Hypothalamus (tissue), 51 donors: ENCODE data around the gene OTUD4.

Experiments
- DNase-seq, 51 donors: peaks; one replicate each; lab custom pipeline; 2025; lab: John Stamatoyannopoulos, UW

The OTUD4 gene

DNA sequence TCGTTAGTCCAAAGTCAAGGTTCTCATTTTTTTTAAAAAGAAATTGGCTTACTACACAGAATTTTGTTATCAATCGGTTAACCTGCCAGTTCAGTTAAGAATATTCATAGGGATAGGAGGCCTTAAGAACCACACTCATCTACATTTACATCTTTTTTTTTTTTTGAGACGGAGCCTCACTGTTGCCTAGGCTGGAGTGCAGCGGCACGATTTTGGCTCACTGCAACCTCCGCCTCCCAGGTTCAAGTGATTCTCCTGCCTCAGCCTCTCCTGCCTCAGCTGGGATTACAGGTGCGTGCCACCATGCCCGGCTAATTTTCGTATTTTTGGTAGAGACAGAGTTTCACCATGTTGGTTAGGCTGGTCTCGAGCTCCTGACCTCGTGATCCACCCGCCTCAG is 48.5 kb downstream of the OTUD4 start:
- DNase-seq: no peak

DNA sequence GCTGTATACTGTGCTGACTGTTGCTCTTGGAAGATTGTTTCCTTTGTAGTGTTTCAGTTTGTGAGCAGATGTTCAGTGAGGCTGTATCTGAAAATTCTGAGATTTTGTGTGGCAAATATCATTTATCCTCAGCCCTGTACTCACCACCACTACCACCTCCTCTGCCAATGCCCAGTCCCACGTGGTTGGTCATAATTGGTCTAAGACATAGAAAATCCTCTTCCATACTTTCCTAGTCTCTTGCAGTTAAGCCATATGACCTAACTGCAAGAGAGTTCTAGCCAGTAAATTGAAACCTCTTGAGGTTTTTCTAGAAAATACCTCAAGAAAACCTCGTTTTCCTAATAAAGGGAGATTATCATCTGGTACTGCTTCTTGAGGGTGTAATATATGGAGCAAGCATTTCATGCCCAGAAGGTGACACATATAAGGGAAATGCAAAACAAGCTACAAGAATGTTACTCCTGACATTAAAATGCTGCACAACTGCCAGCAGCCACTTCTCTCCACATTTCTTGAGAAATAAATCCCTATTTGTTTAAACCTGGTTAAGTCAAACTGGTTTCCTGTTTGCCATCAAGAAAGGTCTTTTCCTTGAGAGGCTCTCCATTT is 49.5 kb downstream of the OTUD4 start:
- DNase-seq: no peak

DNA sequence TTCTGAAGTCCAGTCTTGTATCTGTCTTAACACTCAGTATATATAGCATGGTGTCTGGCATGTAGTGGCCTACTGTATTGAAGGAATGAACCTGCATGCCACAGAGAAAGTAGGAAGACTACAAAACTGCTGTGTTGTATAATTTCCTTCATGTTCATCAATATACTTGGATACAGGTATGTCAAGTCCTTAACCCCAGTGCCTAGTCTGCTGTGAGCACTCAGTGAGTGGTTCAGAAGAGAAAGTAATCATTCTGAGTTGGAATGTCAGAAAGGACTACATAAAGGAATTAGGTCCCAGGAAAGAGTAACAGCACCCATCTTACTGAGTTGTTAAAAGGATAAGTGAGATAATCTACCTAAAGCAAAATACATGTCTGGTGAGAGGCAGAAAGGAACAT is 50.3 kb downstream of the OTUD4 start:
- no peak for DNase-seq

DNA sequence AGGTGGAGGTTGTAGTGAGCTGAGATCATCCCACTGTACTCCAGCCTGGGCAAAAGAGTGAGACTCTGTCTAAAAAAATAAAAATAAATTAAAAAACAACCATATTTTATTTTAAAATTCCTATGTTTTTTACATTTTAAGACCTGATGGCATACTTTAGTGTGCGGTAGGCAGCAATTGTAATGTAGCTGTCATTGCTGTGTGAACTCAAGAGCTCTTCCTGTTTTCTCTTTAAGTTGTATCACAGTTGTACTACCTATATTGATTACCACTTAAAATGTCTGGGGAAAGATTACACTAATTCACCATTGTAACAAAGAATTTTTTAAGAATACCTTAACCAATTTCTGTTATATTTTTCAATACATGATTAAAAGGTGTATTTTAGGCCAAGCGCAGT is 55.0 kb downstream of the OTUD4 start:
- no peak for DNase-seq

- DNase-seq: no peak
These were observed 72.3 kb downstream of the OTUD4 start for GRCh38 chr4:145108128-145108527.

- no peak for DNase-seq
These were observed 73.3 kb downstream of the OTUD4 start for GRCh38 chr4:145107126-145107525.

- no peak for DNase-seq
These were observed 76.9 kb downstream of the OTUD4 start for GRCh38 chr4:145103496-145103895.

DNA sequence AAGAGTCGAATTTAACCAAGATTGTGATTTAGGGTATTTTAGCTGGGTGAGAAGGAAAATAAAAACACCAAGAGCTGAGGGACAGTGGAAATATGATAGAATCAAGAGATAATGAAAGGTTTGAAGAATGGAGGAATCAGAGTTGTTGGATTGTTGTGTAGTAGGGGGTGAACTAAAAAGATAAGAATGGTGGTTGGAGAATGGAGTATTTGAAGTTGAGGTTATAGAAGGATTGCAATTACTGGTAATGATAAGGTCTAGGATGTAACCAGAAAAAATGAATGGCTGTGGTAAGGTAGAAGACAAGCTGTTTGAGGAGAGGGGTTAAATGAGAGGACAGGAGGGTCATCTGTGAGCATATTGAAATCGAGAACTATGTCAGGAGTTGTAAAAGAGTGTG is 77.8 kb downstream of the OTUD4 start:
- no peak for DNase-seq

DNA sequence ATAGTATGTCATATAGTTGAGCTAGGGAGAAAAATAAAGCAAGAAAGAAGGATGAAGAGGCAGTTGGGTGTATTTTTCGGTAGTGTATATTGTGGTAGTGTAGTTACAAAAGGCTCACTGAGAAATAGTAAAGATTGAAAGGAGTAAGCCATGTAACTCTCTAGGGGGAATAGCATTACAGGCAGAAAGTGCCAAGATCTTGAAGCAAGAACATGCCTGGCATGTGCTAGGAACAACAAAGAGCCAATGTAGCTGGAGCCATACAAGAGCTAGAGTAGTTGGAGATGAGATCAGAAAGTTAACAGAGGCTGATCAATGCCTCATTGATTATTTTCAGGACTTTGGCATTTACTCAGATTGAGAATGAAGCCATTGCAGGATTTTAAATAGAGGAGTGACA is 79.3 kb downstream of the OTUD4 start:
- no peak for DNase-seq

- no peak for DNase-seq
These were observed 80.7 kb downstream of the OTUD4 start for GRCh38 chr4:145099653-145100052.

- DNase-seq: peak in 21 of 51 donors; percentile 3 to 82 (median 37)
These were observed 81.7 kb downstream of the OTUD4 start for GRCh38 chr4:145098675-145099037.

DNA sequence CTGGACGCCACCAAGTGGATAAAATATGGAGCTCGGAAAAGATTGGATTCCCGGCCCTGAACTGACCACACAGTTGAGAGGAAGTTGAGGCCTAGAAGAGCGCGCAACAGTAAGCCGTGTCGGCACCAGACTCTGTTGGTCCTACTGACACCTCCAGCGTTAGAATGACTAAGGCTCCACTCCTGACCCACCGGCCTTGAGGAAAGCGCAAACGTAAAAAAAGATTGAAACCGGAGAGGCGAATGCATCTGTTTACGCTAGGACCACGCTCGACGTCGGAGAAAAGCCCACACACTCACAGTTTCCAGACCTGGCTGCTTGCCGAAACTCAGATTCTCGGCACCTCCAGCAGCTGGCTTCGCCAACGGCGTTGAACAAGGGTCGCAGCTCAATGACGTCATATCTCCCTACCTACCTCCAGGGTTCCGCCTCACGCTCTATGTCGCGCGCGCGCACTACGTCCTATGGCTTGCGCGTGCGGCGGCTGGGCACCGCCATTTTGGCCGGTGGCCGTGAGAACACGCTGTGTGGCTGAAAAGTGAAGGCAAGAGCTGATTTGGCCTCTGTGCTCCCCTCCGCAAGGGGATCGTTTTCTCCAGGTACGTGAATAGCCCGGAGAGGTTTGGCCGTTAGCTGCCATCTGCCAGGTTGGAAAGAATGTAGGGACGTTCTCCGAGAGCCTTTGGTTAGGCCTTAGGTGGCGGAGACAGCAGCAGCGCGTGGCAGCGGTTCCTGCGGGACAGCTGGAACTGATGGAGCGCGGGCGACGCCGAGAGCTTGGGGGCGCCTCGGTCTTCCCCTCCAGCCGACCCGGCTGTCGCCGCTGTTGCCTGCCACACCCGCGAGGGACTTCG is 82.3 kb downstream of the OTUD4 start, which contains the start of the genes ABCE1 and ANAPC10:
Gene ABCE1, plus strand, starts transcription at position 491 of the 854 bp plus-strand sequence. CDS start 6,102 bp downstream, outside the sequence.
Gene ANAPC10, minus strand, starts transcription at position 376 of the 854 bp plus-strand sequence. CDS start 2,097 bp downstream, outside the sequence.
- DNase-seq: peak; percentile 31 to 94 (median 86)

GRCh38 chr4:145097331-145097820 is 83.0 kb downstream of the OTUD4 start:
- no peak for DNase-seq

GRCh38 chr4:145093638-145094037 is 86.8 kb downstream of the OTUD4 start:
- DNase-seq: no peak

DNA sequence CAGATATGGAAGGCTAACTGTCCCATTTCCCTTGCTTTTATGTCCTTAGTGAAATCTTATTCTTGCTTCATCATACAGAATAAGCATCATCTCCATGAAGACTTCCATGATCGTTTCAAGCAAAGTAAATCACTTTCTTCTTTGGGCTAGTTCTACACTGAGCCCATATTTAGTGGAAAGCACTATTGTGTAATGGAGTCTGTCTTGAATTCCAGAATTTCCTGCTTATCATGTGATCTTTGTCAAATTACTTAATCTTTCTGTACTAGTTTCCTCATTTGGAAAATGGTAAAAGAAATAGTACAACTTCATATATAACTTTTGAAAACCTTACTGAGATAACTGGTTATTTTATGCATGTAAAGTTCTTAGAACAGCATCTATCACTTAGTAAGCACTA is 90.0 kb downstream of the OTUD4 start:
- no peak for DNase-seq

GRCh38 chr4:145083891-145084605 is 96.3 kb downstream of the OTUD4 start:
- no peak for DNase-seq
